Lower leg skin (tissue), 3 donors: Measurements from ENCODE around the gene CMYA5.

Experiments
- POLR2A ChIP-seq, 2 donors: fragments of 450-650 bp; IDR thresholded peaks; one replicate each; pipeline ENCODE4 v1.6.1; 2016 to 2017; ENCODE audit warnings: antibody characterized with exemption in 2 of 2, mild to moderate bottlenecking in 1 of 2, moderate library complexity in 1 of 2
- TF ChIP-seq, protein P1 (sequence below), 3 donors: fragments of 450-650 bp; IDR thresholded peaks; one replicate each; pipeline ENCODE4 v1.5.1; 2016; ENCODE audit warnings: antibody characterized with exemption in 3 of 3, mild to moderate bottlenecking in 3 of 3, moderate library complexity in 2 of 3

DNA sequence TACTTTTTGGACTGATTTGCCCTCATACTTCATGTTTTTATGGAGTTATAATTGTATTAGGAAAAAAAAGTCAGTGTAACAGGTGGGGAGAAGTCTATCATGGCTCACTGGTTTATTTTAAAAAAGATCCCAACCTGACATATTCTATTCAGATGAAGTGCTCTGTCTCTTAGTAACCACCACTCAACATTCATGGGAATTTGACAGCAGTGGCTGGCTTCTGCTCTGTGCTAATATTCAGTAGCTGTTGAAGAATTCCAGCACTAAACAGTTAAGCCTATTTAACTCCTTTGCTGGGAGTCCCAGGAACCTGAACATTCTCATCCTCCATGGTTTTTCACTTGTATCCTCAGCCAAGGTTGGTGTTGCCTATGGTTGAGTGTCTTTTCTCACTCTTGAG lies 23.1 kb downstream of the CMYA5 start:
- no peak for TF ChIP-seq POLR2A (IDR thresholded peaks at IDR 0.05)
- TF ChIP-seq, protein P1, sequence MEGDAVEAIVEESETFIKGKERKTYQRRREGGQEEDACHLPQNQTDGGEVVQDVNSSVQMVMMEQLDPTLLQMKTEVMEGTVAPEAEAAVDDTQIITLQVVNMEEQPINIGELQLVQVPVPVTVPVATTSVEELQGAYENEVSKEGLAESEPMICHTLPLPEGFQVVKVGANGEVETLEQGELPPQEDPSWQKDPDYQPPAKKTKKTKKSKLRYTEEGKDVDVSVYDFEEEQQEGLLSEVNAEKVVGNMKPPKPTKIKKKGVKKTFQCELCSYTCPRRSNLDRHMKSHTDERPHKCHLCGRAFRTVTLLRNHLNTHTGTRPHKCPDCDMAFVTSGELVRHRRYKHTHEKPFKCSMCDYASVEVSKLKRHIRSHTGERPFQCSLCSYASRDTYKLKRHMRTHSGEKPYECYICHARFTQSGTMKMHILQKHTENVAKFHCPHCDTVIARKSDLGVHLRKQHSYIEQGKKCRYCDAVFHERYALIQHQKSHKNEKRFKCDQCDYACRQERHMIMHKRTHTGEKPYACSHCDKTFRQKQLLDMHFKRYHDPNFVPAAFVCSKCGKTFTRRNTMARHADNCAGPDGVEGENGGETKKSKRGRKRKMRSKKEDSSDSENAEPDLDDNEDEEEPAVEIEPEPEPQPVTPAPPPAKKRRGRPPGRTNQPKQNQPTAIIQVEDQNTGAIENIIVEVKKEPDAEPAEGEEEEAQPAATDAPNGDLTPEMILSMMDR (IDR thresholded peaks at IDR 0.05) = no peak
